Astrocyte (in vitro differentiated cells and primary cell): Measurements from ENCODE around the gene SPATA6L. TPM values are rescaled to one million over a fixed set of nuclear protein-coding genes. Genes with fewer than 3 reads are reported as not detected.

Experiments used
- DNase-seq: peaks from one replicate; pipeline ENCODE4 v3.0.0-alpha.2; 2010; ENCODE audit warnings: low read depth
- FAIRE-seq: peaks from 2 replicates; lab custom pipeline; 2011; peaks lifted over from hg19 to GRCh38; lab: Jason Lieb, UNC
- H2AFZ ChIP-seq: 2 replicates; pipeline ENCODE4 v1.6.0; 2012; ENCODE audit warnings: low read depth, low read length, inconsistent platforms
- H3K27ac ChIP-seq: 2 replicates; pipeline ENCODE4 v1.5.1; 2011; ENCODE audit warnings: low read depth, low read length, inconsistent platforms
- H3K27me3 ChIP-seq: 2 replicates; pipeline ENCODE4 v1.6.0; 2011; ENCODE audit warnings: low read length, inconsistent platforms; ENCODE audit not compliant: insufficient read depth
- H3K36me3 ChIP-seq: 2 replicates; pipeline ENCODE4 v1.5.1; 2011; ENCODE audit warnings: low read length, inconsistent platforms; ENCODE audit not compliant: insufficient read depth
- H3K4me1 ChIP-seq: 2 replicates; pipeline ENCODE4 v1.5.1; 2011; ENCODE audit warnings: low read length, inconsistent platforms; ENCODE audit not compliant: insufficient read depth
- H3K4me2 ChIP-seq: 2 replicates; pipeline ENCODE4 v1.6.0; 2012; ENCODE audit warnings: low read length, inconsistent platforms
- H3K4me3 ChIP-seq: 2 replicates; pipeline ENCODE4 v1.5.1; 2011; ENCODE audit warnings: low read depth, mild to moderate bottlenecking, low read length, inconsistent platforms; ENCODE audit not compliant: insufficient read depth
- H3K79me2 ChIP-seq: 2 replicates; pipeline ENCODE4 v1.6.0; 2012; ENCODE audit warnings: mild to moderate bottlenecking, low read length, inconsistent platforms; ENCODE audit not compliant: insufficient read depth
- H3K9ac ChIP-seq: 2 replicates; pipeline ENCODE4 v1.6.0; 2012; ENCODE audit warnings: mild to moderate bottlenecking, low read length, inconsistent platforms
- H3K9me3 ChIP-seq: 2 replicates; pipeline ENCODE4 v1.5.1; 2012; ENCODE audit warnings: low read depth, mild to moderate bottlenecking, low read length, inconsistent platforms; ENCODE audit not compliant: insufficient read depth
- H4K20me1 ChIP-seq: 2 replicates; pipeline ENCODE4 v1.6.0; 2012; ENCODE audit warnings: low read length, inconsistent platforms; ENCODE audit not compliant: insufficient read depth
- H3K27ac Mint-ChIP-seq: one replicate; pipeline ENCODE4 v1.8.0; 2021; ENCODE audit warnings: mild to moderate bottlenecking, mixed read lengths; ENCODE audit not compliant: unreplicated experiment
- H3K27me3 Mint-ChIP-seq: one replicate; pipeline ENCODE4 v1.8.0; 2021; ENCODE audit warnings: low read depth, mixed read lengths; ENCODE audit not compliant: unreplicated experiment
- H3K36me3 Mint-ChIP-seq: one replicate; pipeline ENCODE4 v1.8.0; 2021; ENCODE audit warnings: low read depth, mixed read lengths; ENCODE audit not compliant: unreplicated experiment
- H3K4me1 Mint-ChIP-seq: one replicate; pipeline ENCODE4 v1.8.0; 2021; ENCODE audit warnings: low read depth, mixed read lengths; ENCODE audit not compliant: unreplicated experiment
- H3K4me3 Mint-ChIP-seq: one replicate; pipeline ENCODE4 v1.8.0; 2021; ENCODE audit warnings: mild to moderate bottlenecking, moderate library complexity, mixed read lengths; ENCODE audit not compliant: unreplicated experiment
- H3K9me3 Mint-ChIP-seq: one replicate; pipeline ENCODE4 v1.8.0; 2021; ENCODE audit warnings: mild to moderate bottlenecking, mixed read lengths; ENCODE audit not compliant: unreplicated experiment
- CTCF ChIP-seq: IDR thresholded peaks from 2 replicates; pipeline ENCODE4 v1.5.1; 2011; ENCODE audit warnings: low read depth, mild to moderate bottlenecking, inconsistent platforms, low read length, moderate library complexity; ENCODE audit not compliant: insufficient read depth
- EZH2 ChIP-seq: IDR thresholded peaks from 2 replicates; pipeline ENCODE4 v1.6.1; 2012; ENCODE audit warnings: mild to moderate bottlenecking, low read length, inconsistent platforms; ENCODE audit not compliant: insufficient read depth
- total RNA-seq: library from RNA; stranded (reverse); gene quantifications from 2 replicates; pipeline ENCODE4 v1.2.1, GENCODE V29; 2021

SPATA6L gene
- total RNA-seq, 1 donor from 2014 or later, result 2.8 TPM

GRCh38 chr9:4575997-4576396 is 90.3 kb downstream of the SPATA6L start:
- Histone ChIP-seq H3K4me2 (no peak overlapping the region), H3K36me3 (no peaks in the 10 kb centered on the region), H4K20me1 (no peaks in the 10 kb centered on the region), H3K27ac (no peak overlapping the region), H3K4me3 (no peak overlapping the region), H3K4me1 (no peaks in the 10 kb centered on the region), H3K9ac (no peak overlapping the region), H3K9me3 (no peaks in the 10 kb centered on the region), H3K79me2 (no peaks in the 10 kb centered on the region), H2AFZ (no peak overlapping the region), H3K27me3 (no peaks in the 10 kb centered on the region)
- FAIRE-seq (no peak), DNase-seq (no peak)
- Mint-ChIP-seq H3K27ac (no peak overlapping the region), H3K27me3 (peaks cover 3% of the 10 kb centered on the region), H3K4me3 (no peak overlapping the region), H3K9me3 (peaks cover 5% of the 10 kb centered on the region), H3K4me1 (peaks cover 2% of the 10 kb centered on the region), H3K36me3 (peaks cover 7% of the 10 kb centered on the region)
- TF ChIP-seq CTCF (no peak), EZH2 (no peak)

GRCh38 chr9:4574657-4575243 is 91.5 kb downstream of the SPATA6L start:
- Mint-ChIP-seq H3K4me3 (no peak overlapping the region), H3K27ac (no peak overlapping the region), H3K4me1 (peaks cover 2% of the 10 kb centered on the region), H3K36me3 (peaks cover 7% of the 10 kb centered on the region), H3K27me3 (peaks cover 3% of the 10 kb centered on the region), H3K9me3 (peaks cover 5% of the 10 kb centered on the region)
- Histone ChIP-seq H3K27ac (no peak overlapping the region), H4K20me1 (no peaks in the 10 kb centered on the region), H3K4me1 (no peaks in the 10 kb centered on the region), H3K79me2 (no peaks in the 10 kb centered on the region), H3K4me3 (no peak overlapping the region), H3K4me2 (no peak overlapping the region), H2AFZ (no peak overlapping the region), H3K9ac (no peak overlapping the region), H3K36me3 (no peaks in the 10 kb centered on the region), H3K9me3 (no peaks in the 10 kb centered on the region), H3K27me3 (no peaks in the 10 kb centered on the region)
- DNase-seq (no peak), FAIRE-seq (no peak)
- TF ChIP-seq EZH2, result no peak
- TF ChIP-seq CTCF, result no peak

- Histone ChIP-seq H3K27me3 (no peaks in the 10 kb centered on the region), H3K36me3 (no peaks in the 10 kb centered on the region), H3K4me1 (no peaks in the 10 kb centered on the region), H3K4me2 (no peak overlapping the region), H3K4me3 (no peak overlapping the region), H3K79me2 (no peaks in the 10 kb centered on the region), H3K9me3 (no peaks in the 10 kb centered on the region), H3K27ac (no peak overlapping the region), H2AFZ (no peak overlapping the region), H4K20me1 (no peaks in the 10 kb centered on the region), H3K9ac (no peak overlapping the region)
- Mint-ChIP-seq H3K4me3 (no peak overlapping the region), H3K27me3 (peaks cover 3% of the 10 kb centered on the region), H3K9me3 (peaks cover 5% of the 10 kb centered on the region), H3K36me3 (peaks cover 7% of the 10 kb centered on the region), H3K4me1 (peaks cover 2% of the 10 kb centered on the region), H3K27ac (no peak overlapping the region)
- DNase-seq (no peak), FAIRE-seq (no peak)
- TF ChIP-seq EZH2 (no peak), CTCF (no peak)
Observed at GRCh38 chr9:4573634-4574389, 92.5 kb downstream of the SPATA6L start.
